ENCODE results near the gene IVL. TPM values are rescaled to one million over a fixed set of nuclear protein-coding genes. Genes with fewer than 3 reads are reported as not detected.

IVL gene
- total RNA-seq, 1 experiment from 2014 or later = not detected

GRCh38 chr1:152871731-152872126, 36.6 kb upstream of the IVL start:
- no peak for DNase-seq (ENCODE audit: low read depth, low spot score)
- TF ChIP-seq SIN3A (IDR thresholded peaks at IDR 0.05; ENCODE audit: borderline replicate concordance, insufficient read depth, low read depth, low read length) = no peak
- TF ChIP-seq REST (IDR thresholded peaks at IDR 0.05; ENCODE audit: insufficient read depth in 1 of 2, low read depth in 2 of 2, low read length in 1 of 2) = no peak
- no peak for TF ChIP-seq TCF7L2 (IDR thresholded peaks at IDR 0.05; ENCODE audit: low read depth, low read length)
- TF ChIP-seq CTCF (IDR thresholded peaks at IDR 0.05) = no peak
- POLR2A ChIA-PET = no interaction called here
- BruUV-seq (replicated peaks) = no TSS peak
- intact Hi-C loops (cut with micrococcal nuclease; ENCODE audit: unreplicated experiment) (loop anchor here (1.0 to 10.0 kb wide), 4 partner anchors 51 to 352 kb away; partner anchors contain the start of gene SPRR1B), in situ Hi-C loops (cut with HindIII; ENCODE audit: low pct_unique_long_range_greater_than_20kb, low sequenced_read_pairs) (no loop called here)
- Histone ChIP-seq H3K27me3 (ENCODE audit: control insufficient read depth, insufficient read depth, low read length) (no peaks in the 10 kb centered on the region; the same call in 1 of the 2 replicates), H3K9me3 (ENCODE audit: control insufficient read depth, insufficient read depth, low read depth, low read length) (no peaks in the 10 kb centered on the region), H3K4me3 (ENCODE audit: low read depth in 2 of 2, low read length in 2 of 2) (no peak overlapping the region), H3K27ac (ENCODE audit: low read length) (no peak overlapping the region), H3K4me1 (ENCODE audit: control insufficient read depth, insufficient read depth, low read length) (no peaks in the 10 kb centered on the region), H3K36me3 (ENCODE audit: control insufficient read depth, insufficient read depth, low read length) (no peaks in the 10 kb centered on the region)
- no peak for ATAC-seq
- CTCF ChIA-PET = interaction anchor here (1.4 kb wide), 1 partner anchor 321 kb away, joined by 11 read pairs; no protein-coding TSS in a partner anchor

GRCh38 chr1:152873495-152873894, 34.9 kb upstream of the IVL start:
- Histone ChIP-seq H3K9me3 (ENCODE audit: control insufficient read depth, insufficient read depth, low read depth, low read length) (no peaks in the 10 kb centered on the region), H3K4me3 (ENCODE audit: low read depth in 2 of 2, low read length in 2 of 2) (no peak overlapping the region), H3K36me3 (ENCODE audit: control insufficient read depth, insufficient read depth, low read length) (no peaks in the 10 kb centered on the region), H3K27me3 (ENCODE audit: control insufficient read depth, insufficient read depth, low read length) (no peaks in the 10 kb centered on the region; the same call in 1 of the 2 replicates), H3K27ac (ENCODE audit: low read length) (no peak overlapping the region), H3K4me1 (ENCODE audit: control insufficient read depth, insufficient read depth, low read length) (no peaks in the 10 kb centered on the region)
- CTCF ChIA-PET = no interaction called here
- DNase-seq (ENCODE audit: low read depth, low spot score) = no peak
- ATAC-seq = no peak
- in situ Hi-C loops (cut with HindIII; ENCODE audit: low pct_unique_long_range_greater_than_20kb, low sequenced_read_pairs) = no loop called here
- no TSS peak for BruUV-seq (replicated peaks)
- no peak for TF ChIP-seq SIN3A (IDR thresholded peaks at IDR 0.05; ENCODE audit: borderline replicate concordance, insufficient read depth, low read depth, low read length)
- TF ChIP-seq TCF7L2 (IDR thresholded peaks at IDR 0.05; ENCODE audit: low read depth, low read length) = no peak
- TF ChIP-seq CTCF (IDR thresholded peaks at IDR 0.05) = no peak
- no peak for TF ChIP-seq REST (IDR thresholded peaks at IDR 0.05; ENCODE audit: insufficient read depth in 1 of 2, low read depth in 2 of 2, low read length in 1 of 2)
- TF ChIP-seq POLR2AphosphoS5 (IDR thresholded peaks at IDR 0.05; ENCODE audit: low read depth, low read length) = no peak
- POLR2A ChIA-PET = no interaction called here
- intact Hi-C loops (cut with micrococcal nuclease; ENCODE audit: unreplicated experiment) = loop anchor here (5.0 to 10.0 kb wide), 2 partner anchors 49 to 161 kb away; partner anchors contain the start of gene SPRR1B

Data from Panc1 (cell line).